ENCODE results near the gene EHMT1. TPM values are rescaled to one million over a fixed set of nuclear protein-coding genes. Genes with fewer than 3 reads are reported as not detected.

EHMT1 gene
- total and polyA plus RNA-seq, 2 of the 8 experiments (the other 6 are each of a cell fraction or from before 2014, with no cell fraction given) = 95.7 to 163 TPM

- TF ChIP-seq CTCF (IDR thresholded peaks at IDR 0.05; ENCODE audit: control extremely low read depth in 1 of 3, insufficient read depth in 1 of 3, low read depth in 1 of 3, low read length in 3 of 3) (peak; percentile 92 to 97 (median 95)), CBX5 (IDR thresholded peaks at IDR 0.05; ENCODE audit: low read depth, low read length) (no peak)
Observed at GRCh38 chr9:137694962-137695875, 76.4 kb downstream of the EHMT1 start (continued).

All from H1 (cell line).